ENCODE results near the gene LRBA.

GRCh38 chr4:150952167-150952845, 62.8 kb downstream of the LRBA start:
- TF ChIP-seq, protein P1, sequence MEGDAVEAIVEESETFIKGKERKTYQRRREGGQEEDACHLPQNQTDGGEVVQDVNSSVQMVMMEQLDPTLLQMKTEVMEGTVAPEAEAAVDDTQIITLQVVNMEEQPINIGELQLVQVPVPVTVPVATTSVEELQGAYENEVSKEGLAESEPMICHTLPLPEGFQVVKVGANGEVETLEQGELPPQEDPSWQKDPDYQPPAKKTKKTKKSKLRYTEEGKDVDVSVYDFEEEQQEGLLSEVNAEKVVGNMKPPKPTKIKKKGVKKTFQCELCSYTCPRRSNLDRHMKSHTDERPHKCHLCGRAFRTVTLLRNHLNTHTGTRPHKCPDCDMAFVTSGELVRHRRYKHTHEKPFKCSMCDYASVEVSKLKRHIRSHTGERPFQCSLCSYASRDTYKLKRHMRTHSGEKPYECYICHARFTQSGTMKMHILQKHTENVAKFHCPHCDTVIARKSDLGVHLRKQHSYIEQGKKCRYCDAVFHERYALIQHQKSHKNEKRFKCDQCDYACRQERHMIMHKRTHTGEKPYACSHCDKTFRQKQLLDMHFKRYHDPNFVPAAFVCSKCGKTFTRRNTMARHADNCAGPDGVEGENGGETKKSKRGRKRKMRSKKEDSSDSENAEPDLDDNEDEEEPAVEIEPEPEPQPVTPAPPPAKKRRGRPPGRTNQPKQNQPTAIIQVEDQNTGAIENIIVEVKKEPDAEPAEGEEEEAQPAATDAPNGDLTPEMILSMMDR (conservative IDR thresholded peaks at IDR 0.05 in 1 of 2, IDR thresholded peaks at IDR 0.05 in 1 of 2; ENCODE audit: low read depth in 1 of 2, low read length in 2 of 2), result no peak
- TF ChIP-seq EZH2 (IDR thresholded peaks at IDR 0.05; ENCODE audit: low read length, missing control alignments), result no peak

Data from fibroblast of lung (primary cell).